ENCODE results near the gene CLEC4E. TPM values are rescaled to one million over a fixed set of nuclear protein-coding genes. Genes with fewer than 3 reads are reported as not detected.
"Not testable (repeated sequence)": the region's sequence is repeated elsewhere in the genome, so short reads cannot be mapped to it uniquely, and the experiment has no call there.

CLEC4E gene
- total RNA-seq, 1 donor from 2014 or later, result 0.41 TPM

GRCh38 chr12:8541562-8541961 lies 857 bp upstream of the CLEC4E start:
- DNase-seq (ENCODE audit: extremely low read depth, low read depth, low spot score), result no peak

GRCh38 chr12:8537820-8538219 lies 2.9 kb downstream of the CLEC4E start:
- not testable (repeated sequence) for DNase-seq (ENCODE audit: extremely low read depth, low read depth, low spot score)

- DNase-seq (ENCODE audit: extremely low read depth, low read depth, low spot score), result no peak
Measured at GRCh38 chr12:8532045-8532444, 8.7 kb downstream of the CLEC4E start.

- no peak for DNase-seq (ENCODE audit: extremely low read depth, low read depth, low spot score)
Measured at GRCh38 chr12:8527250-8528130, 13.2 kb downstream of the CLEC4E start.

GRCh38 chr12:8519171-8519570 lies 21.5 kb downstream of the CLEC4E start:
- DNase-seq (ENCODE audit: extremely low read depth, low read depth, low spot score), result no peak

- DNase-seq (ENCODE audit: extremely low read depth, low read depth, low spot score), result no peak
Measured at GRCh38 chr12:8517971-8518370, 22.7 kb downstream of the CLEC4E start.

- DNase-seq (ENCODE audit: extremely low read depth, low read depth, low spot score), result no peak
Measured at GRCh38 chr12:8513256-8513655, 27.4 kb downstream of the CLEC4E start, which contains the start of gene CLEC4D. TSS of gene CLEC4D (plus strand) at chr12:8513503. CDS start at chr12:8513733, 230 bp downstream.

GRCh38 chr12:8508910-8509841 lies 31.5 kb downstream of the CLEC4E start:
- DNase-seq (ENCODE audit: extremely low read depth, low read depth, low spot score), result no peak

- DNase-seq (ENCODE audit: extremely low read depth, low read depth, low spot score), result no peak
Measured at GRCh38 chr12:8508223-8508622, 32.5 kb downstream of the CLEC4E start.

GRCh38 chr12:8507596-8507995 lies 33.1 kb downstream of the CLEC4E start:
- no peak for DNase-seq (ENCODE audit: extremely low read depth, low read depth, low spot score)

- no peak for DNase-seq (ENCODE audit: extremely low read depth, low read depth, low spot score)
Measured at GRCh38 chr12:8504351-8504750, 36.4 kb downstream of the CLEC4E start.

GRCh38 chr12:8501720-8502119 lies 39.0 kb downstream of the CLEC4E start:
- DNase-seq (ENCODE audit: extremely low read depth, low read depth, low spot score), result no peak

GRCh38 chr12:8499616-8500015 lies 41.1 kb downstream of the CLEC4E start:
- DNase-seq (ENCODE audit: extremely low read depth, low read depth, low spot score), result no peak

- not testable (repeated sequence) for DNase-seq (ENCODE audit: extremely low read depth, low read depth, low spot score)
Measured at GRCh38 chr12:8496074-8496473, 44.6 kb downstream of the CLEC4E start.

GRCh38 chr12:8495671-8496070 lies 45.0 kb downstream of the CLEC4E start:
- not testable (repeated sequence) for DNase-seq (ENCODE audit: extremely low read depth, low read depth, low spot score)

- no peak for DNase-seq (ENCODE audit: extremely low read depth, low read depth, low spot score)
Measured at GRCh38 chr12:8493084-8493483, 47.6 kb downstream of the CLEC4E start.

- no peak for DNase-seq (ENCODE audit: extremely low read depth, low read depth, low spot score)
Measured at GRCh38 chr12:8491646-8492530, 48.8 kb downstream of the CLEC4E start.

Measured in glomerular endothelial cell (primary cell).